Measurements from ENCODE around the gene DNAAF9. TPM values are rescaled to one million over a fixed set of nuclear protein-coding genes. Genes with fewer than 3 reads are reported as not detected.
A peak's percentile ranks its signal among the peaks of the same experiment; 100 is the strongest.

Gene DNAAF9
- total RNA-seq, 1 donor from 2014 or later: 24.8 TPM

- H3K9me3 ChIP-seq: no peaks in the 10 kb centered on the region
- H3K27ac ChIP-seq: no peak overlapping the region
- intact Hi-C loops (cut with DNase I): no loop called here
- TF ChIP-seq CTCF (IDR thresholded peaks at IDR 0.05): no peak
- H3K36me3 ChIP-seq: no peaks in the 10 kb centered on the region
- H3K27me3 ChIP-seq: no peaks in the 10 kb centered on the region
- no peaks in the 10 kb centered on the region for H3K4me1 ChIP-seq
- no peak overlapping the region for H3K4me3 ChIP-seq
- DNase-seq (no peak), ATAC-seq (no peak)
Measured at GRCh38 chr20:3449319-3449718, 41.9 kb upstream of the DNAAF9 start.

GRCh38 chr20:3447321-3447720, 39.9 kb upstream of the DNAAF9 start:
- no peak for TF ChIP-seq CTCF (IDR thresholded peaks at IDR 0.05)
- Histone ChIP-seq H3K4me3 (no peak overlapping the region), H3K27me3 (no peaks in the 10 kb centered on the region), H3K27ac (no peak overlapping the region), H3K4me1 (no peaks in the 10 kb centered on the region), H3K9me3 (no peaks in the 10 kb centered on the region), H3K36me3 (no peaks in the 10 kb centered on the region)
- ATAC-seq (no peak), DNase-seq (no peak)
- intact Hi-C loops (cut with DNase I): no loop called here

GRCh38 chr20:3446779-3447178, 39.3 kb upstream of the DNAAF9 start:
- Histone ChIP-seq H3K27me3 (no peaks in the 10 kb centered on the region), H3K4me1 (no peaks in the 10 kb centered on the region), H3K36me3 (no peaks in the 10 kb centered on the region), H3K27ac (no peak overlapping the region), H3K4me3 (no peak overlapping the region), H3K9me3 (no peaks in the 10 kb centered on the region)
- ATAC-seq: no peak
- no peak for TF ChIP-seq CTCF (IDR thresholded peaks at IDR 0.05)
- intact Hi-C loops (cut with DNase I): no loop called here
- DNase-seq: no peak

DNA sequence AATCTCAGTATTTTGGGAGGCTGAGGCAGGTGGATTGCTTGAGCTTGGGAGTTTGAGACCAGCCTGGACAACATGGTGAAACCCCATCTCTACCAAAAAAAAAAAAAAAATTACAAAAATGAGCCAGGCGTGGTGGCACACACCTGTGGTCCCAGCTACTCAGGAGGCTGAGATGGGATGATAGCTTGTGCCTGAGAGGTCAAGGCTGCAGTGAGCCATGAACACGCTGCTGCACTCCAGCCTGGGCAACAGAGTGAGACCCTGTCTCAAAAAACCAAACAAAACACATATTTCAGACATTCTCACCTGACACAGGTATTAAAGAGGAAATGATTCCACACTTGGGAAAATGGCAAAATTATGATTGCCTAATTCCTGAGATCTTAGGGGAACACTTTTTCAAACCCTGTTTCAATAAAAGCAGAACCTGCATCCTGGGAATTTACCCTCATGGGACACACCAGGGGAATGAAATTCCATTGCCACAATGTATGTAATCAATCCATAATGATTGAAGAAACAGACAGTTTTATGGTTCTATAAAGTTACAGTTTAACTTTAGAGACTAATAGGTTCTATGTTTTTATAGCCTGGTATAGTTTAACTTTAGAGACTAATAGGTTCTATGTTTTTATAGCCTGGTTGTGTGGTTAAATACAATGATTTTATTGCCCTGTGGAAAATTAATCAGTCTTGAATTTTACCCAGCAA, 29.6 kb upstream of the DNAAF9 start:
- Histone ChIP-seq H3K4me3 (no peak overlapping the region), H3K27ac (no peak overlapping the region), H3K36me3 (no peaks in the 10 kb centered on the region), H3K27me3 (no peaks in the 10 kb centered on the region), H3K9me3 (no peaks in the 10 kb centered on the region), H3K4me1 (no peaks in the 10 kb centered on the region)
- no peak for TF ChIP-seq CTCF (IDR thresholded peaks at IDR 0.05)
- ATAC-seq (no peak), DNase-seq (no peak)
- intact Hi-C loops (cut with DNase I): no loop called here

DNA sequence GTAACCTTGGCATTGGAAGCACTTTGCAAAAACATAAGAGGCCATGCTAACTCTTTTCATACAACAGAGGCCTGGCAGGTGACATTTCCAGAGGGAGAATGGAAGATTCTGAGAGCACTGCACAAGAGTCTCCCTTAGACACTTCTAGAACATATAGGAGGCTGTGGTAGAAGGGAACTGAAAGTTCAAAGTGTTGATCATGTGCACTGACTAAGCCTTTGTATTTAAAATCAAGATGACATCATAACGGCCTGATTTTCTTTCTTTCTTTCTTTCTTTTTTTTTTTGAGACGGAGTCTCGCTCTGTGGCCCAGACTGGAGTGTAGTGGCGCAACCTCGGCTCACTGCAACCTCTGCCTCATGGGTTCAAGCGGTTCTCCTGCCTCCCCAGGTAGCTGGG, 26.8 kb upstream of the DNAAF9 start:
- peak; percentile 56 for ATAC-seq
- no peaks in the 10 kb centered on the region for H3K36me3 ChIP-seq
- no peak overlapping the region for H3K4me3 ChIP-seq
- no peak for DNase-seq
- no peaks in the 10 kb centered on the region for H3K4me1 ChIP-seq
- no peaks in the 10 kb centered on the region for H3K9me3 ChIP-seq
- H3K27ac ChIP-seq: no peak overlapping the region
- TF ChIP-seq CTCF (IDR thresholded peaks at IDR 0.05): no peak
- intact Hi-C loops (cut with DNase I): no loop called here
- H3K27me3 ChIP-seq: no peaks in the 10 kb centered on the region

GRCh38 chr20:3433744-3434143, 26.3 kb upstream of the DNAAF9 start:
- no peak for DNase-seq
- no peak for ATAC-seq
- Histone ChIP-seq H3K27ac (no peak overlapping the region), H3K9me3 (no peaks in the 10 kb centered on the region), H3K36me3 (no peaks in the 10 kb centered on the region), H3K27me3 (no peaks in the 10 kb centered on the region), H3K4me3 (no peak overlapping the region), H3K4me1 (no peaks in the 10 kb centered on the region)
- no peak for TF ChIP-seq CTCF (IDR thresholded peaks at IDR 0.05)
- intact Hi-C loops (cut with DNase I): no loop called here
